Loucy (cell line): ENCODE data around the gene HLTF.

Experiments
- H2AFZ ChIP-seq: fragments of 200-600 bp; sonication (generic); 2 replicates; pipeline ENCODE4 v1.6.0; 2016; ENCODE audit warnings: antibody characterized with exemption, mild to moderate bottlenecking, low read length, moderate library complexity
- H3F3A ChIP-seq: fragments of 200-600 bp; 2 replicates; pipeline ENCODE4 v1.6.0; 2016; ENCODE audit warnings: antibody characterized with exemption, low read depth, mild to moderate bottlenecking
- H3K27me3 ChIP-seq: fragments of 200-600 bp; sonication (generic); 2 replicates; pipeline ENCODE4 v1.6.1; 2014; ENCODE audit warnings: low read length, mild to moderate bottlenecking; ENCODE audit not compliant: insufficient read depth, poor library complexity, severe bottlenecking
- H3K36me3 ChIP-seq: fragments of 200-600 bp; sonication (generic); 2 replicates; pipeline ENCODE4 v1.6.1; 2016; ENCODE audit warnings: low read length; ENCODE audit not compliant: insufficient read depth
- H3K4me1 ChIP-seq: fragments of 200-600 bp; sonication (generic); 2 replicates; pipeline ENCODE4 v1.5.1; 2014; ENCODE audit warnings: low read length, mild to moderate bottlenecking; ENCODE audit not compliant: insufficient read depth, poor library complexity, severe bottlenecking
- H3K4me2 ChIP-seq: fragments of 200-600 bp; sonication (generic); 2 replicates; pipeline ENCODE4 v1.6.0; 2014; ENCODE audit warnings: antibody characterized with exemption, low read length, low read depth, mild to moderate bottlenecking; ENCODE audit not compliant: poor library complexity, severe bottlenecking
- H3K4me3 ChIP-seq: fragments of 200-600 bp; sonication (generic); 2 replicates; pipeline ENCODE4 v1.5.1; 2014; ENCODE audit warnings: low read length, mild to moderate bottlenecking, mixed read lengths; ENCODE audit not compliant: poor library complexity, severe bottlenecking
- H3K79me2 ChIP-seq: fragments of 200-600 bp; sonication (generic); 2 replicates; pipeline ENCODE4 v1.6.1; 2014; ENCODE audit warnings: low read length; ENCODE audit not compliant: insufficient read depth
- H3K9ac ChIP-seq: fragments of 200-600 bp; sonication (generic); 2 replicates; pipeline ENCODE4 v1.6.0; 2014; ENCODE audit warnings: mild to moderate bottlenecking, low read depth, low read length, moderate library complexity; ENCODE audit not compliant: poor library complexity, severe bottlenecking
- H3K9me2 ChIP-seq: fragments of 200-600 bp; sonication (generic); replicated peaks from 2 replicates; pipeline ENCODE4 v1.6.1; 2016; ENCODE audit warnings: low read depth, low read length, mixed read lengths
- H3K9me3 ChIP-seq: fragments of 200-600 bp; sonication (generic); 2 replicates; pipeline ENCODE4 v1.6.1; 2014; ENCODE audit warnings: mild to moderate bottlenecking, antibody characterized with exemption, low read length, low read depth; ENCODE audit not compliant: insufficient read depth
- H4K20me1 ChIP-seq: fragments of 200-600 bp; sonication (generic); 2 replicates; pipeline ENCODE4 v1.6.0; 2014; ENCODE audit warnings: antibody characterized with exemption, low read length, mild to moderate bottlenecking; ENCODE audit not compliant: insufficient read depth, poor library complexity, severe bottlenecking
- EZH2phosphoT487 ChIP-seq: fragments of 200-600 bp; IDR thresholded peaks from 2 replicates; pipeline ENCODE4 v1.6.1; 2018; ENCODE audit warnings: antibody characterized with exemption, mild to moderate bottlenecking, moderate library complexity, borderline replicate concordance
- TF ChIP-seq, protein P1 (sequence below): fragments of 200-600 bp; sonication (generic); conservative IDR thresholded peaks from 2 replicates; pipeline ENCODE4 v1.5.1; 2014; ENCODE audit warnings: mild to moderate bottlenecking, antibody characterized with exemption, low read length

The HLTF gene

GRCh38 chr3:148999806-149000205 lies 86.5 kb downstream of the HLTF start:
- no peaks in the 10 kb centered on the region for H4K20me1 ChIP-seq
- no peaks in the 10 kb centered on the region; the same call in 1 of the 2 replicates for H3K79me2 ChIP-seq
- no peak for TF ChIP-seq EZH2phosphoT487
- TF ChIP-seq, protein P1, sequence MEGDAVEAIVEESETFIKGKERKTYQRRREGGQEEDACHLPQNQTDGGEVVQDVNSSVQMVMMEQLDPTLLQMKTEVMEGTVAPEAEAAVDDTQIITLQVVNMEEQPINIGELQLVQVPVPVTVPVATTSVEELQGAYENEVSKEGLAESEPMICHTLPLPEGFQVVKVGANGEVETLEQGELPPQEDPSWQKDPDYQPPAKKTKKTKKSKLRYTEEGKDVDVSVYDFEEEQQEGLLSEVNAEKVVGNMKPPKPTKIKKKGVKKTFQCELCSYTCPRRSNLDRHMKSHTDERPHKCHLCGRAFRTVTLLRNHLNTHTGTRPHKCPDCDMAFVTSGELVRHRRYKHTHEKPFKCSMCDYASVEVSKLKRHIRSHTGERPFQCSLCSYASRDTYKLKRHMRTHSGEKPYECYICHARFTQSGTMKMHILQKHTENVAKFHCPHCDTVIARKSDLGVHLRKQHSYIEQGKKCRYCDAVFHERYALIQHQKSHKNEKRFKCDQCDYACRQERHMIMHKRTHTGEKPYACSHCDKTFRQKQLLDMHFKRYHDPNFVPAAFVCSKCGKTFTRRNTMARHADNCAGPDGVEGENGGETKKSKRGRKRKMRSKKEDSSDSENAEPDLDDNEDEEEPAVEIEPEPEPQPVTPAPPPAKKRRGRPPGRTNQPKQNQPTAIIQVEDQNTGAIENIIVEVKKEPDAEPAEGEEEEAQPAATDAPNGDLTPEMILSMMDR, result no peak
- no peak overlapping the region for H2AFZ ChIP-seq
- no peaks in the 10 kb centered on the region for H3K9me3 ChIP-seq
- 0 out of 2 replicates have a peak, but pooled peaks cover 4% of the 10 kb centered on the region for H3K36me3 ChIP-seq
- no peaks in the 10 kb centered on the region for H3F3A ChIP-seq
- no peaks in the 10 kb centered on the region for H3K27me3 ChIP-seq
- peaks cover 40% of the 10 kb centered on the region for H3K4me1 ChIP-seq
- H3K4me3 ChIP-seq, result no peak overlapping the region
- no peak overlapping the region for H3K9ac ChIP-seq
- H3K9me2 ChIP-seq, result no peaks in the 10 kb centered on the region
- H3K4me2 ChIP-seq, result no peak overlapping the region

DNA sequence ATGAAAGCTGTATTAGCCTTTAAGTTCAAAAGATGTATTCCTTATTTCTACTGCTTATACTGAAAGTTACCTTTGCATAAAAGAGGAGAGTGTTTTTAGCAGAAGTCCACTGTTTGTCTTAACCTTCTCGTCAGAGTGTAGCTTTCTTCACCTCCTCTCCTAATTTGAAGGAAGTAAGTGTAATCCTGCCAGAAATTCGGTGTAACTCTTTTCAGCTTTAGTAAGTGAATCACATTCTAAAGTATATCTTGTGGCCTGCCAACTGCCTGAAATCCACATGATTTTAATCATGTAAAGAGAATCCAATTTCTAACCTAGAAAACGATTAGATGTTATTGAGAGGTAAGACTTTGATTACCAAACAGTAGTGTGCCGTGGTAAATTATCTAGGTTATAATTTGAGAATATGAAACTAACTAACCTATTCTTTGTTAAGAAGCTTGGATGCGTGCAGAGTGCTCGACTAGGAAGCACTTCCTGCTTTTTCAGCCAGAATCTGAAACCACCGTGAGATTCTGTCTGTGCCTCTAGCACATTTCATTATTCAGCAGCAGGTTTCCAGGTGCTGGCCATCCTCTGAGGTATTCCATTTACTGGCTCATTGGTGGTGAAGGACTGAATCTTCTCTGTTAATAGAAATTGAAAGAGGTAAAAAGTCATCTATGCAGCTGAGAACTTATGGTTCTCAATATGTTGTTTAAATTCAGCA lies 87.5 kb downstream of the HLTF start:
- Histone ChIP-seq H3K79me2 (peaks cover 5% of the 10 kb centered on the region; the same call in 1 of the 2 replicates), H3K9me2 (no peaks in the 10 kb centered on the region), H3K4me1 (peaks cover 40% of the 10 kb centered on the region), H3K4me3 (peak overlapping the region; percentile 13), H3K4me2 (peak overlapping the region; percentile 56), H4K20me1 (no peaks in the 10 kb centered on the region), H3F3A (no peaks in the 10 kb centered on the region), H3K27me3 (no peaks in the 10 kb centered on the region), H3K9ac (peak overlapping the region; percentile 16), H3K9me3 (no peaks in the 10 kb centered on the region), H2AFZ (peak overlapping the region; percentile 38; the same call in 1 of the 2 replicates), H3K36me3 (0 out of 2 replicates have a peak, but pooled peaks cover 4% of the 10 kb centered on the region)
- no peak for TF ChIP-seq EZH2phosphoT487
- TF ChIP-seq, protein P1, result no peak

GRCh38 chr3:148998297-148998696 lies 88.0 kb downstream of the HLTF start:
- Histone ChIP-seq H2AFZ (no peak overlapping the region), H3K79me2 (peaks cover 11% of the 10 kb centered on the region), H4K20me1 (peaks cover 1% of the 10 kb centered on the region), H3K4me2 (peak overlapping the region; percentile 56), H3K9ac (no peak overlapping the region), H3F3A (no peaks in the 10 kb centered on the region), H3K36me3 (0 out of 2 replicates have a peak, but pooled peaks cover 4% of the 10 kb centered on the region), H3K4me3 (no peak overlapping the region), H3K9me2 (no peaks in the 10 kb centered on the region), H3K27me3 (no peaks in the 10 kb centered on the region), H3K9me3 (no peaks in the 10 kb centered on the region), H3K4me1 (peaks cover 45% of the 10 kb centered on the region)
- TF ChIP-seq, protein P1, result no peak
- TF ChIP-seq EZH2phosphoT487, result no peak
